ENCODE measurements around the gene XRCC3. TPM values are rescaled to one million over a fixed set of nuclear protein-coding genes. Genes with fewer than 3 reads are reported as not detected.

XRCC3 gene
- total RNA-seq, 1 experiment from 2014 or later, result 46.7 TPM

DNA sequence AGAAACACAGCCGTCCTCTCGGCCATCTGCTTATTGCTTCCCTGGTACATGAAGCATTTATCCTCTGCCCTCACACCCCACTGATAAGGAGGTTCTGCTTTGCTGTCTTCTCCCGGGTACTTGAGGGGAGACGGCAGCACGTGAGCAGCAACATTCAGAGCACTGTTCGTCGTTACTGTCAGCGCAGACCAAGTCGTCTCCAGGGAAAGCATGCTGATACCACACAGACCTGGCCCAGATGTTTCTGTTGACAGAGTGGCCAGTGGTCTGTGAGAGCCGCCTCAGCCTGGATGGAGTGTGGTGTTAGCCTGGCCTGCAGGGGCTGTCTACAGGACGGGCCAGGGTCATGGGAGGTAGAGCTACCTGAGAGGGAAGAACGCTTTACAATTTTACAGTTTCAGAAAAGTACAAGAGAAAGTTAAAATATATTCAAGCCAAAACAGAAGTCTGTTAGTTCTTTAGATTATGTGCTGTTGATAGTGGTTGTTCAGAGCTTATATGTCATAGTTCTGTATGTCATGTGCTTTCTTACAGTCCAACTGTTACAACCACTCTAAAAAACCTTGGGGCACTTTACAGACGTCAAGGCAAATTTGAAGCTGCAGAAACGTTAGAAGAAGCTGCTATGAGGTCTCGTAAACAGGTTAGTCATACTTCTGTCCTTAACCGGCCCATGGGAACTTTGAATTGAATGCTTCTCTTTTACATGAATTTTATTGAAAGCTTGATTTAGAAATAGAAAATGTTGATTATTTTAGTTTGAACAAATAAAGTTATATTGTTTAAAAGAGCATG, 38.2 kb downstream of the XRCC3 start:
- TF ChIP-seq, protein P1, sequence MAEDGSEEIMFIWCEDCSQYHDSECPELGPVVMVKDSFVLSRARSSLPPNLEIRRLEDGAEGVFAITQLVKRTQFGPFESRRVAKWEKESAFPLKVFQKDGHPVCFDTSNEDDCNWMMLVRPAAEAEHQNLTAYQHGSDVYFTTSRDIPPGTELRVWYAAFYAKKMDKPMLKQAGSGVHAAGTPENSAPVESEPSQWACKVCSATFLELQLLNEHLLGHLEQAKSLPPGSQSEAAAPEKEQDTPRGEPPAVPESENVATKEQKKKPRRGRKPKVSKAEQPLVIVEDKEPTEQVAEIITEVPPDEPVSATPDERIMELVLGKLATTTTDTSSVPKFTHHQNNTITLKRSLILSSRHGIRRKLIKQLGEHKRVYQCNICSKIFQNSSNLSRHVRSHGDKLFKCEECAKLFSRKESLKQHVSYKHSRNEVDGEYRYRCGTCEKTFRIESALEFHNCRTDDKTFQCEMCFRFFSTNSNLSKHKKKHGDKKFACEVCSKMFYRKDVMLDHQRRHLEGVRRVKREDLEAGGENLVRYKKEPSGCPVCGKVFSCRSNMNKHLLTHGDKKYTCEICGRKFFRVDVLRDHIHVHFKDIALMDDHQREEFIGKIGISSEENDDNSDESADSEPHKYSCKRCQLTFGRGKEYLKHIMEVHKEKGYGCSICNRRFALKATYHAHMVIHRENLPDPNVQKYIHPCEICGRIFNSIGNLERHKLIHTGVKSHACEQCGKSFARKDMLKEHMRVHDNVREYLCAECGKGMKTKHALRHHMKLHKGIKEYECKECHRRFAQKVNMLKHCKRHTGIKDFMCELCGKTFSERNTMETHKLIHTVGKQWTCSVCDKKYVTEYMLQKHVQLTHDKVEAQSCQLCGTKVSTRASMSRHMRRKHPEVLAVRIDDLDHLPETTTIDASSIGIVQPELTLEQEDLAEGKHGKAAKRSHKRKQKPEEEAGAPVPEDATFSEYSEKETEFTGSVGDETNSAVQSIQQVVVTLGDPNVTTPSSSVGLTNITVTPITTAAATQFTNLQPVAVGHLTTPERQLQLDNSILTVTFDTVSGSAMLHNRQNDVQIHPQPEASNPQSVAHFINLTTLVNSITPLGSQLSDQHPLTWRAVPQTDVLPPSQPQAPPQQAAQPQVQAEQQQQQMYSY (CRISPR knock-in tag; IDR thresholded peaks at IDR 0.05), result no peak
- TF ChIP-seq GTF2I (CRISPR knock-in tag; conservative IDR thresholded peaks at IDR 0.05), result no peak
- no peak for TF ChIP-seq FOXJ3 (CRISPR knock-in tag; IDR thresholded peaks at IDR 0.05; ENCODE audit: borderline replicate concordance)
- no peak for TF ChIP-seq ZNF121 (CRISPR knock-in tag; IDR thresholded peaks at IDR 0.05)
- no peak for TF ChIP-seq RELA (CRISPR knock-in tag; IDR thresholded peaks at IDR 0.05; ENCODE audit: borderline replicate concordance)
- TF ChIP-seq, protein P2, sequence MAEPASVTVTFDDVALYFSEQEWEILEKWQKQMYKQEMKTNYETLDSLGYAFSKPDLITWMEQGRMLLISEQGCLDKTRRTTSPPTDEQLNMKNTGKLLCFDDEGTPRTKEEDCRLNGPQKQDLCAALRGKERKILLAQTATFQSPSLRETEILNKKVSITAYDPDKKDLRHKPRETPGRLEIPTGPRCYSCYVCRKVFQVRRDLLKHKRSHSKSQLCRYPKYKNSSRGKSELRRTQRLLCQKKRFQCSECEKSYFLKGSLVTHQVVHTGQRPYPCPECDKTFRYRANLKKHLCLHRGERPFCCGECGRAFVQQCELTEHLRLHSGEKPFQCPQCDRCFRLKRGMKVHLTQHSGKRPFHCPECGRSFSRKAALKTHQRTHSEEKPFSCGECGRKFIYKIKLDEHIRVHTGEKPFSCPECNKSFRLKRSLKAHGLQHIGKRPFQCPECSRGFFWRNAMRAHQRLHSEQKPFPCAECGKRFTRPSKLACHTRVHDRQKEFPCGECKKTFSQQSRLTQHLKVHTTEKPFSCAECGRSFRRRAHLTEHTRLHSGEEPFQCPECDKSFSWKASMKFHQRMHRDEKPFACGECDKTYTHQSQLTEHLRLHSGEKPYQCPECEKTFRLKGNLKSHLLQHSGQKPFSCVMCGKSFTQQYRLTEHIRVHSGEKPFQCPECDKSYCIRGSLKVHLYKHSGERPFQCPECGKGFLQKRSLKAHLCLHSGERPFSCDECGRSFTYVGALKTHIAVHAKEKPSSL (CRISPR knock-in tag; conservative IDR thresholded peaks at IDR 0.05), result no peak
- no peak for TF ChIP-seq TEAD1 (CRISPR knock-in tag; IDR thresholded peaks at IDR 0.05)
- no peak for TF ChIP-seq ZNF232 (CRISPR knock-in tag; IDR thresholded peaks at IDR 0.05)
- TF ChIP-seq HMGA2 (CRISPR knock-in tag; IDR thresholded peaks at IDR 0.05), result no peak
- no peak for TF ChIP-seq ZNF263 (CRISPR knock-in tag; IDR thresholded peaks at IDR 0.05; ENCODE audit: low read depth)
- TF ChIP-seq ZBTB21 (CRISPR knock-in tag; IDR thresholded peaks at IDR 0.05; ENCODE audit: borderline replicate concordance), result no peak
- TF ChIP-seq, protein P3, sequence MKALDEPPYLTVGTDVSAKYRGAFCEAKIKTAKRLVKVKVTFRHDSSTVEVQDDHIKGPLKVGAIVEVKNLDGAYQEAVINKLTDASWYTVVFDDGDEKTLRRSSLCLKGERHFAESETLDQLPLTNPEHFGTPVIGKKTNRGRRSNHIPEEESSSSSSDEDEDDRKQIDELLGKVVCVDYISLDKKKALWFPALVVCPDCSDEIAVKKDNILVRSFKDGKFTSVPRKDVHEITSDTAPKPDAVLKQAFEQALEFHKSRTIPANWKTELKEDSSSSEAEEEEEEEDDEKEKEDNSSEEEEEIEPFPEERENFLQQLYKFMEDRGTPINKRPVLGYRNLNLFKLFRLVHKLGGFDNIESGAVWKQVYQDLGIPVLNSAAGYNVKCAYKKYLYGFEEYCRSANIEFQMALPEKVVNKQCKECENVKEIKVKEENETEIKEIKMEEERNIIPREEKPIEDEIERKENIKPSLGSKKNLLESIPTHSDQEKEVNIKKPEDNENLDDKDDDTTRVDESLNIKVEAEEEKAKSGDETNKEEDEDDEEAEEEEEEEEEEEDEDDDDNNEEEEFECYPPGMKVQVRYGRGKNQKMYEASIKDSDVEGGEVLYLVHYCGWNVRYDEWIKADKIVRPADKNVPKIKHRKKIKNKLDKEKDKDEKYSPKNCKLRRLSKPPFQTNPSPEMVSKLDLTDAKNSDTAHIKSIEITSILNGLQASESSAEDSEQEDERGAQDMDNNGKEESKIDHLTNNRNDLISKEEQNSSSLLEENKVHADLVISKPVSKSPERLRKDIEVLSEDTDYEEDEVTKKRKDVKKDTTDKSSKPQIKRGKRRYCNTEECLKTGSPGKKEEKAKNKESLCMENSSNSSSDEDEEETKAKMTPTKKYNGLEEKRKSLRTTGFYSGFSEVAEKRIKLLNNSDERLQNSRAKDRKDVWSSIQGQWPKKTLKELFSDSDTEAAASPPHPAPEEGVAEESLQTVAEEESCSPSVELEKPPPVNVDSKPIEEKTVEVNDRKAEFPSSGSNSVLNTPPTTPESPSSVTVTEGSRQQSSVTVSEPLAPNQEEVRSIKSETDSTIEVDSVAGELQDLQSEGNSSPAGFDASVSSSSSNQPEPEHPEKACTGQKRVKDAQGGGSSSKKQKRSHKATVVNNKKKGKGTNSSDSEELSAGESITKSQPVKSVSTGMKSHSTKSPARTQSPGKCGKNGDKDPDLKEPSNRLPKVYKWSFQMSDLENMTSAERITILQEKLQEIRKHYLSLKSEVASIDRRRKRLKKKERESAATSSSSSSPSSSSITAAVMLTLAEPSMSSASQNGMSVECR (CRISPR knock-in tag; IDR thresholded peaks at IDR 0.05; ENCODE audit: borderline replicate concordance), result no peak
- TF ChIP-seq, protein P4, sequence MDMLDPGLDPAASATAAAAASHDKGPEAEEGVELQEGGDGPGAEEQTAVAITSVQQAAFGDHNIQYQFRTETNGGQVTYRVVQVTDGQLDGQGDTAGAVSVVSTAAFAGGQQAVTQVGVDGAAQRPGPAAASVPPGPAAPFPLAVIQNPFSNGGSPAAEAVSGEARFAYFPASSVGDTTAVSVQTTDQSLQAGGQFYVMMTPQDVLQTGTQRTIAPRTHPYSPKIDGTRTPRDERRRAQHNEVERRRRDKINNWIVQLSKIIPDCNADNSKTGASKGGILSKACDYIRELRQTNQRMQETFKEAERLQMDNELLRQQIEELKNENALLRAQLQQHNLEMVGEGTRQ (CRISPR knock-in tag; IDR thresholded peaks at IDR 0.05), result no peak
- TF ChIP-seq NFATC4 (CRISPR knock-in tag; IDR thresholded peaks at IDR 0.05), result no peak
- DNase-seq (ENCODE audit: low spot score) (no peak), ATAC-seq (no peak)
- Mint-ChIP-seq H3K4me3 (no peak overlapping the region), H3K9me3 (no peaks in the 10 kb centered on the region), H3K36me3 (peaks cover 66% of the 10 kb centered on the region), H3K4me1 (no peaks in the 10 kb centered on the region), H3K27ac (no peak overlapping the region; the same call in 1 of the 2 replicates), H3K27me3 (ENCODE audit: low read depth) (no peaks in the 10 kb centered on the region)
- CTCF ChIA-PET, result no interaction called here
- POLR2A ChIA-PET, result no interaction called here

Data from WTC11 (cell line).